H1 (cell line): ENCODE results near the gene LOC128125822.

ENCODE experiments used
- CHD2 ChIP-seq: IDR thresholded peaks from 2 replicates; pipeline ENCODE4 v1.6.1; 2012; ENCODE audit warnings: low read length, improper control_type of control experiment
- EGR1 ChIP-seq: IDR thresholded peaks from 2 replicates; pipeline ENCODE4 v1.6.1; 2011; ENCODE audit warnings: low read depth, low read length, borderline replicate concordance
- EZH2 ChIP-seq: fragments of 200-600 bp; sonication (generic); IDR thresholded peaks from 2 replicates; pipeline ENCODE4 v1.7.1; 2012; ENCODE audit warnings: low read depth, mild to moderate bottlenecking, moderate library complexity, low read length, inconsistent platforms; ENCODE audit not compliant: severe bottlenecking
- POLR2AphosphoS5 ChIP-seq: IDR thresholded peaks from 2 replicates; pipeline ENCODE4 v1.6.1; 2011; ENCODE audit warnings: low read depth, low read length
- RAD21 ChIP-seq, 2 experiments: IDR thresholded peaks in 1 of 2; conservative IDR thresholded peaks in 1 of 2; 2 replicates each; pipeline ENCODE4 v1.6.1; 2011; ENCODE audit warnings: low read depth in 2 of 2, low read length in 2 of 2, improper control_type of control experiment in 1 of 2, inconsistent platforms in 1 of 2, mild to moderate bottlenecking in 1 of 2, moderate library complexity in 1 of 2
- SP1 ChIP-seq: IDR thresholded peaks from 2 replicates; pipeline ENCODE4 v1.6.1; 2011; ENCODE audit warnings: low read depth, low read length
- TF ChIP-seq, protein P1 (sequence below), 3 experiments: IDR thresholded peaks; 1 replicate in 2 of 3; 2 replicates in 1 of 3; pipeline versions ENCODE4 v1.5.1 to v1.6.1; 2011; ENCODE audit warnings: low read length in 3 of 3, mild to moderate bottlenecking in 3 of 3, inconsistent platforms in 2 of 3, low read depth in 1 of 3, moderate library complexity in 1 of 3; ENCODE audit not compliant: insufficient read depth in 1 of 3; ENCODE audit errors: control extremely low read depth in 1 of 3
- TF ChIP-seq, protein P2 (sequence below): IDR thresholded peaks from 2 replicates; pipeline ENCODE4 v1.6.1; 2011; ENCODE audit warnings: low read depth, mild to moderate bottlenecking, low read length; ENCODE audit not compliant: insufficient read depth

DNA sequence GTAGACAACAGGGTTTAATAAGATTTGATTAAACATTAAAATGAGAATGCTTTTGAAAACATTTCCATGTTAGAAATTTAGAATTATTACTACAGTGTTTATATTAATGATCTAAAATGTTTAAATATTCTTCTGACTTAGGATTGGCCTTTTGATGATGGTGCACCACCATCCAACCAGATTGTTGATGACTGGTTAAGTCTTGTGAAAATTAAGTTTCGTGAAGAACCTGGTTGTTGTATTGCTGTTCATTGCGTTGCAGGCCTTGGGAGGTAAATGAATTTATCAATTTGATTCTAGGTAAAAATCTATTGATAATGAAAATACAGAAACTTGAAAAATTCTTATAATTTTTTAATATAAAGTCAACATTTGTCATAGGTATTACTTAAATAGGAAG, 6.5 kb downstream of the LOC128125822 start:
- TF ChIP-seq, protein P1, sequence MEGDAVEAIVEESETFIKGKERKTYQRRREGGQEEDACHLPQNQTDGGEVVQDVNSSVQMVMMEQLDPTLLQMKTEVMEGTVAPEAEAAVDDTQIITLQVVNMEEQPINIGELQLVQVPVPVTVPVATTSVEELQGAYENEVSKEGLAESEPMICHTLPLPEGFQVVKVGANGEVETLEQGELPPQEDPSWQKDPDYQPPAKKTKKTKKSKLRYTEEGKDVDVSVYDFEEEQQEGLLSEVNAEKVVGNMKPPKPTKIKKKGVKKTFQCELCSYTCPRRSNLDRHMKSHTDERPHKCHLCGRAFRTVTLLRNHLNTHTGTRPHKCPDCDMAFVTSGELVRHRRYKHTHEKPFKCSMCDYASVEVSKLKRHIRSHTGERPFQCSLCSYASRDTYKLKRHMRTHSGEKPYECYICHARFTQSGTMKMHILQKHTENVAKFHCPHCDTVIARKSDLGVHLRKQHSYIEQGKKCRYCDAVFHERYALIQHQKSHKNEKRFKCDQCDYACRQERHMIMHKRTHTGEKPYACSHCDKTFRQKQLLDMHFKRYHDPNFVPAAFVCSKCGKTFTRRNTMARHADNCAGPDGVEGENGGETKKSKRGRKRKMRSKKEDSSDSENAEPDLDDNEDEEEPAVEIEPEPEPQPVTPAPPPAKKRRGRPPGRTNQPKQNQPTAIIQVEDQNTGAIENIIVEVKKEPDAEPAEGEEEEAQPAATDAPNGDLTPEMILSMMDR (IDR thresholded peaks at IDR 0.05; ENCODE audit: control extremely low read depth in 1 of 3, insufficient read depth in 1 of 3, low read depth in 1 of 3, low read length in 3 of 3) = no peak
- TF ChIP-seq RAD21 (IDR thresholded peaks at IDR 0.05 in 1 of 2, conservative IDR thresholded peaks at IDR 0.05 in 1 of 2; ENCODE audit: low read depth in 2 of 2, low read length in 2 of 2) (no peak), EZH2 (no peak), EGR1 (no peak), SP1 (no peak), POLR2AphosphoS5 (no peak), CHD2 (no peak)
- TF ChIP-seq, protein P2, sequence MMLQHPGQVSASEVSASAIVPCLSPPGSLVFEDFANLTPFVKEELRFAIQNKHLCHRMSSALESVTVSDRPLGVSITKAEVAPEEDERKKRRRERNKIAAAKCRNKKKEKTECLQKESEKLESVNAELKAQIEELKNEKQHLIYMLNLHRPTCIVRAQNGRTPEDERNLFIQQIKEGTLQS = no peak
